Stimulated activated naive CD8-positive, alpha-beta T cell treated with anti-CD3 and anti-CD28 coated beads, Interleukin-15, Interleukin-2, amounts not matched to agents 100 ng/mL and 50 ng/mL, for 24 hours (primary cell): Measurements from ENCODE around the gene TMOD4.
A peak's percentile ranks its signal among the peaks of the same experiment; 100 is the strongest.
"Not testable (repeated sequence)": the region's sequence is repeated elsewhere in the genome, so short reads cannot be mapped to it uniquely, and the experiment has no call there.

Source experiments
- H3K27ac Mint-ChIP-seq: one replicate; pipeline ENCODE4 v1.8.0; 2021; ENCODE audit warnings: mild to moderate bottlenecking, mixed read lengths
- H3K27me3 Mint-ChIP-seq: one replicate; pipeline ENCODE4 v1.8.0; 2021; ENCODE audit warnings: mixed read lengths
- H3K36me3 Mint-ChIP-seq: one replicate; pipeline ENCODE4 v1.8.0; 2021; ENCODE audit warnings: low read depth, mixed read lengths
- H3K4me1 Mint-ChIP-seq: one replicate; pipeline ENCODE4 v1.8.0; 2021; ENCODE audit warnings: low read depth, mixed read lengths
- H3K4me3 Mint-ChIP-seq: one replicate; pipeline ENCODE4 v1.8.0; 2021; ENCODE audit warnings: mild to moderate bottlenecking, mixed read lengths
- H3K9me3 Mint-ChIP-seq: one replicate; pipeline ENCODE4 v1.8.0; 2021; ENCODE audit warnings: mixed read lengths

Gene TMOD4

GRCh38 chr1:151175863-151176262, at the start of gene TMOD4:
Gene TMOD4 (minus strand): TSS chr1:151175981. CDS start chr1:151174875, 1,106 bp downstream.
- no peaks in the 10 kb centered on the region for H3K4me1 Mint-ChIP-seq
- H3K36me3 Mint-ChIP-seq, result peaks cover 56% of the 10 kb centered on the region
- no peaks in the 10 kb centered on the region for H3K9me3 Mint-ChIP-seq
- H3K4me3 Mint-ChIP-seq, result no peak within 1 kb of the TSS
- no peaks in the 10 kb centered on the region for H3K27me3 Mint-ChIP-seq
- peak within 1 kb of the TSS; percentile 67 for H3K27ac Mint-ChIP-seq

DNA sequence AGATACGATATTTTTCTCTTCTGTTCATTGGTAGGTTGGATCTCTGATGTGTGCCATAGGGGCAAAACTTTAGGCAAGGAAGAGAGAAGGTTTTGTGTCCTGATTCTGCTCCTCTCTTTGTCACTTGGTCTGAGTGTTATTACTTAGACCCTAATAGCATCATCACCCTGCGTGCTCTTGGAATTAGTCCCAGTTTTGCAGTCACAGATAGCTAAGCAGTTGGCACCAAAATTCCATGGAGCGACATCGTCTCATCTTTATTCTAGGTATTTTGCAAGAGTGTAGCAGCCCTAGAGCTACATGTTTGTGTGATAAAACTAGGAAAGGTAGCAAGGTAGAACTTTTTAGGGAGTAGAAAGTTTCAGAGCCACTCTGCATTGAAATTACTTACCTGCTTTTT, 46.3 kb upstream of the TMOD4 start:
- Mint-ChIP-seq H3K27ac (no peak overlapping the region), H3K36me3 (peaks cover 31% of the 10 kb centered on the region), H3K9me3 (no peaks in the 10 kb centered on the region)

GRCh38 chr1:151221616-151222015, 45.8 kb upstream of the TMOD4 start:
- H3K9me3 Mint-ChIP-seq, result no peaks in the 10 kb centered on the region
- no peak overlapping the region for H3K27ac Mint-ChIP-seq
- no peaks in the 10 kb centered on the region for H3K27me3 Mint-ChIP-seq
- H3K36me3 Mint-ChIP-seq, result peaks cover 29% of the 10 kb centered on the region
- H3K4me1 Mint-ChIP-seq, result no peaks in the 10 kb centered on the region
- H3K4me3 Mint-ChIP-seq, result no peak overlapping the region

More for the DNA sequence above, 46.3 kb upstream of the TMOD4 start:
- H3K27me3 Mint-ChIP-seq, result no peaks in the 10 kb centered on the region
- H3K4me3 Mint-ChIP-seq, result no peak overlapping the region
- H3K4me1 Mint-ChIP-seq, result no peaks in the 10 kb centered on the region

- no peak overlapping the region for H3K27ac Mint-ChIP-seq
- no peak overlapping the region for H3K4me3 Mint-ChIP-seq
- H3K9me3 Mint-ChIP-seq, result no peaks in the 10 kb centered on the region
- H3K36me3 Mint-ChIP-seq, result peaks cover 38% of the 10 kb centered on the region
- peaks cover 18% of the 10 kb centered on the region for H3K4me1 Mint-ChIP-seq
- no peaks in the 10 kb centered on the region for H3K27me3 Mint-ChIP-seq
Measured at GRCh38 chr1:151213560-151213959, 37.8 kb upstream of the TMOD4 start.

DNA sequence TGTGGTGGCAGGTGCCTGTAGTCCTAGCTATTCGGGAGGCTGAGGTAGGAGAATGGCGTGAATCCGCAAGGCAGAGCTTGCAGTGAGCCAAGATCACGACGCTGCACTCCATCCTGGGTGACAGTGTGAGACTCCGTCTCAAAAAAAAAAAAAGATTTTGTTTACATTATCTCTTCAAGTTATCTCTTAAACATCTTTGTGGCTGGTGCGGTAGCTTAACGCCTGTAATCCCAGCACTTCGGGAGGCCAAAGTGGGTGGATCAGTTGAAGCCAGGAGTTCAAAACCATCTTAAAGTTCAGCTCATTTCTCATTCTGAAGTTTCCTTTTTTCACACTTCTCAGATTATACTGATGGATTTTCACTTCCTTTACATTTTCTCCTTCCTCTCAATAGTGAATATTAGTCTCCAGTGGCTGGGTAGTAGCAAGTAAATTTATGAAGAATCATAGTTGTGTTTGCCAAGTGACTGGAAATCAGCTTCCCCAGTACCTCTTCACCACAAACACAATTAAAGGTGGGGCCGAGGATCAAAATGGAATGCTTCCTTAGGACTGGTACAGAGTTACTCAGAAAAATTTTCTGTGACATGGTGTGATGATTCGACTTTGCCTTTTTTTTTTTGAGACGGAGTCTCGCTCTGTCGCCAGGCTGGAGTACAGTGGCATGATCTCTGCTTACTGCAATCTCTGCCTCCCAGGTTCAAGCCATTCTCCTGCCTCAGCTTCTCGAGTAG, 36.4 kb upstream of the TMOD4 start:
- Mint-ChIP-seq H3K4me3 (peak overlapping the region; percentile 14), H3K36me3 (peaks cover 39% of the 10 kb centered on the region), H3K4me1 (peaks cover 18% of the 10 kb centered on the region), H3K27ac (peak overlapping the region; percentile 71), H3K27me3 (no peaks in the 10 kb centered on the region), H3K9me3 (no peaks in the 10 kb centered on the region)

DNA sequence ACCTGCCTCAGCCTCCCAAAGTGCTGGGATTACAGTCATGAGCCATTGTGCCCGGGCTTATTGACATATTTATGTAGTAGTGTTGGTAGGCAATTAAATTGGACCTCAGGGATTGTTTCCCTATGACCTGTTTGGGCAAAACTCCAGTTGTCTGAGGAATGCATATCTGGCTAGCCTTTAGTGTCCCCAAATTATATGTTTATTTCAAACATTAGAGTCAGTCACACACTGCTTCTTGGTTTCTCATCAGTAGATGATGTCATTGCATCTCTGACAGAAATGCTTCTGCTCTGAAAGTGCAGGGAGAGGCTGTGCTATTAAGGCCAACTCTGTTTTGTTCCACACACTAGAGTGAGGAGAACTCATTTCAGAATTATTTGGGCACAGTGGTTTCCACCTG, 35.0 kb upstream of the TMOD4 start:
- Mint-ChIP-seq H3K27ac (no peak overlapping the region), H3K4me3 (no peak overlapping the region), H3K9me3 (no peaks in the 10 kb centered on the region), H3K27me3 (no peaks in the 10 kb centered on the region), H3K36me3 (peaks cover 45% of the 10 kb centered on the region), H3K4me1 (peaks cover 18% of the 10 kb centered on the region)

- not testable (repeated sequence) for H3K27ac Mint-ChIP-seq, H3K27me3 Mint-ChIP-seq, H3K4me3 Mint-ChIP-seq, H3K9me3 Mint-ChIP-seq
- Mint-ChIP-seq H3K36me3 (peaks cover 49% of the 10 kb centered on the region), H3K4me1 (peaks cover 25% of the 10 kb centered on the region)
Measured at GRCh38 chr1:151205381-151205965, 29.7 kb upstream of the TMOD4 start.

DNA sequence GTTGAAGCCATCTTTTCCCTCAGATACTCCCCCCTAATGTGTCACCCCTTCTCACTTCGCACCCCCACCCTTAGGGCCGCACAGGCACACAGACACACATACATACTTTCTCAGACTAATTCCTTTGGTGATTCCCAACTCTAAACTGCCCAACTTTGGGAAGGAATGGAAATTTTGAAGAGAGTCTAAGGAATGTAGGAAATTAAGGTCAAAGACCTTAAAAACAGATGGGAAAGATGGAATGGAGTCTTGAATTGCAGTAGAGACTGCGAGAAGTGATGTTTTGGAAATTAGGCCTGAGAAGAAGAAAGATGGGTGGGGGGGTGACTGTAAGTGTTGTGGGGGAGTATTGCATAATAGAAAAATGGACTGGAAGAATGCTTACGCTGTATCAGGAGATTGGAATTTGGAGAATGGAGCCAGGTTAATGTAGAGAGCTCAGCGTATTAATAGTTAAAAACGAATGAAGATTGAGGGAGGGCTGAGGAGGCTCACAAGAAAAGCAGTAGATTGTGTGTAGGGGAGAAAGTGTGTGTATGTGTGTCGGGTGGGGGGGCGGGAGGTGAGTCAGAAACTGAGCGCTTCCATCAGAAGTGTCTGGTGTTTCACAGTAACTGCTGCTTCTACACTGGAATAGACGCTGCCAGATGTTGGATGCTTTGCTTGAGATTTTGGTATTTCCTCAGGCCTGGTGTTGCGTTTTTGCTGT, 24.2 kb upstream of the TMOD4 start:
- Mint-ChIP-seq H3K4me1 (peaks cover 58% of the 10 kb centered on the region), H3K36me3 (peaks cover 44% of the 10 kb centered on the region)

GRCh38 chr1:151198254-151199127, 22.7 kb upstream of the TMOD4 start, which contains the start of gene PIP5K1A:
Gene PIP5K1A (plus strand): TSS chr1:151198552. CDS start chr1:151198997, 445 bp downstream.
- H3K4me3 Mint-ChIP-seq, result peak within 1 kb of the TSS; percentile 100
- H3K27ac Mint-ChIP-seq, result peak within 1 kb of the TSS; percentile 98
- no peaks in the 10 kb centered on the region for H3K9me3 Mint-ChIP-seq
- H3K4me1 Mint-ChIP-seq, result peaks cover 47% of the 10 kb centered on the region
- peaks cover 37% of the 10 kb centered on the region for H3K36me3 Mint-ChIP-seq
- no peaks in the 10 kb centered on the region for H3K27me3 Mint-ChIP-seq

More for the DNA sequence above, 24.2 kb upstream of the TMOD4 start:
- Mint-ChIP-seq H3K27ac (peak overlapping the region; percentile 98), H3K9me3 (no peaks in the 10 kb centered on the region), H3K4me3 (peak overlapping the region; percentile 100), H3K27me3 (no peaks in the 10 kb centered on the region)

DNA sequence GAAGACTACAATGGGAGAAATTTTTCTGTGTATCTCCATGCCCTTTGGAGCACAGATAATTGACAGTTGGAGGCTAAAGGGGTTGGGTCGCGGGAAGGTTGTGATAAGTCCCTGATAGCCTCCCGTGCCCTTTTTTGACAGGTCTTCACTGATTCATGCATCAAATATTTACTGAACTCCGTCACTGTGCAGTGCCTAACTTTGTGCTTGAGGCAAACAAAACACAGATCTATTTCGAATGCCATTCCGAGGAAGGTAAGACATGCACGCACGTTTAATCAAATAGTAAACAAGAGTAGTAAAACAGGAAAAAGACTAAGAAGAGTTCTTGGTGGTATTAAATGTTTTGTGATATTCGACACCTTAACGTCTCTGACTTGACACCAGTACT, 22.1 kb upstream of the TMOD4 start:
- Mint-ChIP-seq H3K4me3 (peak overlapping the region; percentile 100), H3K4me1 (peaks cover 47% of the 10 kb centered on the region), H3K9me3 (no peaks in the 10 kb centered on the region), H3K36me3 (peaks cover 34% of the 10 kb centered on the region), H3K27ac (peak overlapping the region; percentile 98), H3K27me3 (no peaks in the 10 kb centered on the region)

DNA sequence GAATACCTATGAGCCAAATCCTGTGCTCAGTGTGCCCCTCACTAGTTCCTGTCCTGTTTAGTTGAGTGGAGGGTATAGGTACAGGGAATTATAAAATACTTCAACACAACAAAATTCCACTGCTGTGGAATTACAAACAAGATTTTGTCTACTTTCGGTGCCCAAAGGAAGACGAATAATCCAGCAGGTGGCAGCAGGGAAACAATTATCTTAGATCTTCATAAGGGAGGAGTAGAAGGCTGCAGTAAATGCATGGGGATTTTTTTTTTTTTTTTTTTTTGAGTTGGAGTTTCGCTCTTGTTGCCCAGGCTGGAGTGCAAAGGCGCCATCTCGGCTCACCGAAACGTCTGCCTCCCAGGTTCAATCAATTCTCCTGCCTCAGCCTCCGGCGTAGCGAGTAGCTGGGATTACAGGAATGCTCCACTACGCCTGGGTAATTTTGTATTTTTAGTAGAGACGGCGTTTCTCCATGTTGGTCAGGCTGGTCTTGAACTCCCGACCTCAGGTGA, 20.6 kb upstream of the TMOD4 start:
- Mint-ChIP-seq H3K4me3 (no peak overlapping the region), H3K27me3 (no peaks in the 10 kb centered on the region), H3K9me3 (no peaks in the 10 kb centered on the region), H3K27ac (no peak overlapping the region), H3K36me3 (peaks cover 23% of the 10 kb centered on the region), H3K4me1 (peaks cover 38% of the 10 kb centered on the region)

DNA sequence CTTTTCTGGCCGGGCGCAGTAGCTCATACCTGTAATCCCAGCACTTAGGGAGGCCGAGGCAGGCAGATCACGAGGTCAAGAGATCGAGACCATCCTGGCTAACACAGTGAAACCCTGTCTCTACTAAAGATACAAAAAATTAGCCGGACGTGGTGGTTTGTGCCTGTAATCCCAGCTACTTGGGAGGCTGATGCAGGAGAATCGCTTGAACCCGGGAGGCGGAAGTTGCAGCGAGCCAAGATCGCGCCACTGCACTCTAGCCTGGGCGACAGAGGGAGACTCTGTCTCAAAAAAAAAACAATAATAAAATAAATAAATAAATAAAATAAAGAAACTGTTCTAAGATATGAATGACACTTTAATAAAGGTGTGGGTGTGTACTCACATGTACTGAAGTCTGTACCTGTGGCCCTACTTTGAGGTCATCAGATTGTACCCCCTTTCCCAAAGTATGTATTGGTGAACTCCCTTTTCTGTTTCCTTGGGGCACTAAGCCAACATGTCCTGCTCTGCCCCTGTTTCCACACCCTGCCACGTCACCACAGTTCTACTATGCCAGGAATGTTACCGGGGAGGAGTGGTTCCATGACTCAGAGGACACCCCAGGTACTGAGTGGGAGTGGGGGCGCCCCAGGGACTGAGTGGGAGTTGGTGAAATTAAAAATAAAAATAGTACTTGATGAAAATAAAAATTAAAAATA, 19.3 kb upstream of the TMOD4 start:
- not testable (repeated sequence) for H3K27me3 Mint-ChIP-seq, H3K4me3 Mint-ChIP-seq, H3K9me3 Mint-ChIP-seq, H3K27ac Mint-ChIP-seq
- peaks cover 38% of the 10 kb centered on the region for H3K4me1 Mint-ChIP-seq
- peaks cover 18% of the 10 kb centered on the region for H3K36me3 Mint-ChIP-seq

DNA sequence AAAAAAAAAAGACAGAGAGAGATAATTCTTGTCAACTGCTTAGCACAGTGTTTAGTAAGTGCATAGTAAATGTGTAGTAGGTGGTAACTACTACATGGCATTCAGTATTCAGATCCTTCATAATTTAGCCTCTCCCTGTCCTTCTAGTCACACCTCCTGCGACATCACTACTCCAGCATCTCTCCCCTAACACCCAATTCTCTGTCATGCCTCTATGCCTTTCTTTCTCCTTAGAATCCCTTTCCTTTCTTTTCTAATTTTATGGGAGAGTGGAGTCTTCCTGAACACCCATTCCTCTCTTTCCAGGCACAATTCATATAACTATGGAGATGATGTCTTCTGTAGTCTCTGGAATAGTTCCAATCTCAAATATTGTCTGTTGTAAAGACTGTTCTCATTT, 18.1 kb upstream of the TMOD4 start:
- H3K36me3 Mint-ChIP-seq, result peaks cover 6% of the 10 kb centered on the region
- H3K27me3 Mint-ChIP-seq, result no peaks in the 10 kb centered on the region
- H3K9me3 Mint-ChIP-seq, result no peaks in the 10 kb centered on the region
- H3K4me1 Mint-ChIP-seq, result peaks cover 34% of the 10 kb centered on the region
- no peak overlapping the region for H3K27ac Mint-ChIP-seq
- H3K4me3 Mint-ChIP-seq, result no peak overlapping the region

DNA sequence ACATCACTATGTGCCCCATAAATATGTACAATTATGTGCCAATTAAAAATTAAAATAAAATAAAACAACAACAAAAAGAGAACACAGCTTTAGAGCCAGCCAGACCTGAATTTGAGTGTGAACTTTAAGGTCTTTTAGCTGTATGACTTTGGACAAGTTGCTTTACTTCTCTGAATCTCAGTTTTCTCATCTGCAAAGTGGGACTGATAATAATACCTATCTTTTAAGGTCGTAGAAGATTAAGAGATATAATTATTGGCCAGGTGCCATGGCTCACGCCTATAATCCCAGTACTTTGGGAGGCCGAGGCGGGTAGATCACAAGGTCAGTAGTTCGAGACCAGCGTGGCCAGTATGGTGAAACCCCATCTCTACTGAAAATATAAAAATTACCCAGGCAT, 17.5 kb upstream of the TMOD4 start:
- H3K4me3 Mint-ChIP-seq, result no peak overlapping the region
- H3K27me3 Mint-ChIP-seq, result no peaks in the 10 kb centered on the region

More for the DNA sequence above, 17.5 kb upstream of the TMOD4 start:
- H3K27ac Mint-ChIP-seq, result no peak overlapping the region
- peaks cover 37% of the 10 kb centered on the region for H3K4me1 Mint-ChIP-seq
- peaks cover 3% of the 10 kb centered on the region for H3K36me3 Mint-ChIP-seq
- H3K9me3 Mint-ChIP-seq, result no peaks in the 10 kb centered on the region
